ENCODE results near the gene MYLK4. TPM values are rescaled to one million over a fixed set of nuclear protein-coding genes. Genes with fewer than 3 reads are reported as not detected.

The MYLK4 gene
- total RNA-seq, 1 experiment from 2014 or later = 1.6 TPM

DNA sequence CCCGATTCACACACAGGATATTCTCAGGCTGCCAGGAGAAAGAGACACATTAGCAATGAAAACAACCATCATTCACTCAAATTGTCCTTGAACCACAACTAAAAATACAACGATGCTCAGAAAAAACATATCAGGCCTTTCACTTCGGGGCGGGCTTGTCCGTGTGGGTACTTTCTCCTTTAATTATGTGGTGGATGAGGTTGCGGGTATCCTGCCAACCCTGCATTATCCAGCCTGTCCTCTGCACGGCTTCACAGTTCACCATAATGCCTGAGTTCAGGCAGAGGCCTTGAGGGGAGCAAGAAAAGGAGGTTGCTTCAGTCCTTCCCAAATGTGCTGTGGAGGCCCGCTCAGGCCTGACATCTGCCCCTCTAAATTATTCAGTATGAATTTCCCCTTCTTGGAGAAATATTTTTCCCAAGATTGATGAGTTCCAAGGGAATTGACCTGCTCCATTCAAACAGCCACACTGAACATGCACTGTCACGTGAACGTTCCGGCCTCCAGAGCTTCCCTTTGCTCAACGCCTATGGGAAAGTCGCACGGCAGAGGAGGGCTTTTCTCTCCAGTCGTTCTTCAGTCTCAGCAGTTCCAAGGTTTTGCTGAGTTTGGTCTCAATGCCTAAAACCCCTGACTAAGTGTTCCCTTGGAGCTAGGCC is 70.3 kb downstream of the MYLK4 start:
- Histone ChIP-seq H3K27me3 (ENCODE audit: insufficient read depth, low read depth) (no peaks in the 10 kb centered on the region), H3F3A (ENCODE audit: insufficient read depth, low read depth) (no peaks in the 10 kb centered on the region), H3K9me3 (ENCODE audit: insufficient read depth, low read depth) (no peaks in the 10 kb centered on the region), H2AFZ (no peak overlapping the region), H3K4me1 (replicated peaks; ENCODE audit: insufficient read depth) (no peaks in the 10 kb centered on the region; the same call in 1 of the 2 replicates), H3K4me3 (no peak overlapping the region), H3K27ac (no peak overlapping the region), H4K20me1 (ENCODE audit: insufficient read depth) (no peaks in the 10 kb centered on the region), H3K9me2 (ENCODE audit: insufficient read depth) (no peaks in the 10 kb centered on the region), H3K36me3 (ENCODE audit: low read depth) (no peaks in the 10 kb centered on the region), H3K4me2 (no peak overlapping the region), H3K79me2 (ENCODE audit: low read depth) (no peaks in the 10 kb centered on the region)
- BruUV-seq (replicated peaks) = no TSS peak
- POLR2A ChIA-PET (ENCODE audit: unreplicated experiment) = no interaction called here
- no peak for DNase-seq
- TF ChIP-seq, protein P1, sequence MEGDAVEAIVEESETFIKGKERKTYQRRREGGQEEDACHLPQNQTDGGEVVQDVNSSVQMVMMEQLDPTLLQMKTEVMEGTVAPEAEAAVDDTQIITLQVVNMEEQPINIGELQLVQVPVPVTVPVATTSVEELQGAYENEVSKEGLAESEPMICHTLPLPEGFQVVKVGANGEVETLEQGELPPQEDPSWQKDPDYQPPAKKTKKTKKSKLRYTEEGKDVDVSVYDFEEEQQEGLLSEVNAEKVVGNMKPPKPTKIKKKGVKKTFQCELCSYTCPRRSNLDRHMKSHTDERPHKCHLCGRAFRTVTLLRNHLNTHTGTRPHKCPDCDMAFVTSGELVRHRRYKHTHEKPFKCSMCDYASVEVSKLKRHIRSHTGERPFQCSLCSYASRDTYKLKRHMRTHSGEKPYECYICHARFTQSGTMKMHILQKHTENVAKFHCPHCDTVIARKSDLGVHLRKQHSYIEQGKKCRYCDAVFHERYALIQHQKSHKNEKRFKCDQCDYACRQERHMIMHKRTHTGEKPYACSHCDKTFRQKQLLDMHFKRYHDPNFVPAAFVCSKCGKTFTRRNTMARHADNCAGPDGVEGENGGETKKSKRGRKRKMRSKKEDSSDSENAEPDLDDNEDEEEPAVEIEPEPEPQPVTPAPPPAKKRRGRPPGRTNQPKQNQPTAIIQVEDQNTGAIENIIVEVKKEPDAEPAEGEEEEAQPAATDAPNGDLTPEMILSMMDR (conservative IDR thresholded peaks at IDR 0.05) = no peak
- TF ChIP-seq EZH2 (IDR thresholded peaks at IDR 0.05; ENCODE audit: low read depth) = no peak
- CTCF ChIA-PET = no interaction called here
- intact Hi-C loops (cut with micrococcal nuclease; ENCODE audit: unreplicated experiment) = no loop called here

DNA sequence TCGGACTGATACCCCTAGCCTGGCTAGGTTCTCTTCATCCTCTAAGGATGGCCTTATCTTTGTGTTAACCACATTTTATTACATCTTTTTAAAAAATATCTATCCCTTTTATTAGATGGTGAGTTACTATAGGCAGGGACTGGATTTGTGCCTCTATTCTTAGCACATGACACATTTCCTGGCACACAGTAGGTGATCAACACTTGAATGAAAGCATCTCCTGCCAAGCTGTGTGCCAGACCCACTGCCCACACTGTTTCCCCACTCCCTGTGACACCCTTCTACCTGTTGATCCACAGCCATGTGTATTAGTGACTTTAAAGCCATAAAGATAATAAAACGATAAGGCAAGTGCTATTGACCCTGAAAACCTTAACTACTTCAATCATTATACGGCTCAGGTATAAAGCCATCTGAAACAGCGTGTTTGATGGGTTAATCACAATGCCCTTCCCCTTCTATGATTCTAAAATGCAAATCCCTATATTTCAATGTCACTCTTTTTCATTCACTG is 73.6 kb downstream of the MYLK4 start:
- H3K27ac ChIP-seq = no peak overlapping the region
- H3K9me2 ChIP-seq (ENCODE audit: insufficient read depth) = no peaks in the 10 kb centered on the region
- ChIA-PET CTCF (no interaction called here), POLR2A (ENCODE audit: unreplicated experiment) (no interaction called here)
- BruUV-seq (replicated peaks) = no TSS peak
- H2AFZ ChIP-seq = no peak overlapping the region
- H3K36me3 ChIP-seq (ENCODE audit: low read depth) = no peaks in the 10 kb centered on the region
- no peak for DNase-seq
- no peaks in the 10 kb centered on the region for H4K20me1 ChIP-seq (ENCODE audit: insufficient read depth)
- H3K27me3 ChIP-seq (ENCODE audit: insufficient read depth, low read depth) = no peaks in the 10 kb centered on the region
- no peak overlapping the region for H3K4me3 ChIP-seq
- H3F3A ChIP-seq (ENCODE audit: insufficient read depth, low read depth) = no peaks in the 10 kb centered on the region
- intact Hi-C loops (cut with micrococcal nuclease; ENCODE audit: unreplicated experiment) = no loop called here
- no peak overlapping the region for H3K4me2 ChIP-seq
- TF ChIP-seq, protein P1 (conservative IDR thresholded peaks at IDR 0.05) = no peak
- no peak for TF ChIP-seq EZH2 (IDR thresholded peaks at IDR 0.05; ENCODE audit: low read depth)
- H3K9me3 ChIP-seq (ENCODE audit: insufficient read depth, low read depth) = no peaks in the 10 kb centered on the region
- no peaks in the 10 kb centered on the region for H3K79me2 ChIP-seq (ENCODE audit: low read depth)
- H3K4me1 ChIP-seq (replicated peaks; ENCODE audit: insufficient read depth) = no peaks in the 10 kb centered on the region

DNA sequence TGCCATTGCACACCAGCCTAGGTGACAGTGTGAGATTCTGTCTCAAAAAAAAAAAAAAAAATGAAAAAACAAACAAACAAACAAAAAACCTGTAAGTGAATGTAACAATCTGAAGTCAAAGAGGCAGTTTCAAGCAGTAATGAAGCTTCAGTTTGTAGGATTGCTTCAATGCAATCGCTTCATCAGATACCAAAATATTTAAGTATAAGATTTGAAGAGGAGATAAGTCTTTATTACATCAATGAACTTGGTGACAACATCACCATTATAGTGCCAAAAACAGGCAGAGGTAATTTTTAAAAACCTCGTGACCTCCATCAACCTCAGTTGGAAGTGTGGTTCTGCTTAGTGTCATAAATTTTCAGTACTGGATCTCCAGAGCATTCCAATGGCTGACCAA is 74.7 kb downstream of the MYLK4 start:
- no peaks in the 10 kb centered on the region for H3K9me2 ChIP-seq (ENCODE audit: insufficient read depth)
- H3K4me1 ChIP-seq (replicated peaks; ENCODE audit: insufficient read depth) = no peaks in the 10 kb centered on the region
- H3F3A ChIP-seq (ENCODE audit: insufficient read depth, low read depth) = no peaks in the 10 kb centered on the region
- no peaks in the 10 kb centered on the region for H3K79me2 ChIP-seq (ENCODE audit: low read depth)
- CTCF ChIA-PET = no interaction called here
- H3K4me2 ChIP-seq = no peak overlapping the region
- H3K9me3 ChIP-seq (ENCODE audit: insufficient read depth, low read depth) = no peaks in the 10 kb centered on the region
- no peak for TF ChIP-seq EZH2 (IDR thresholded peaks at IDR 0.05; ENCODE audit: low read depth)
- TF ChIP-seq, protein P1 (conservative IDR thresholded peaks at IDR 0.05) = no peak
- H3K27ac ChIP-seq = no peak overlapping the region
- H3K4me3 ChIP-seq = no peak overlapping the region
- H4K20me1 ChIP-seq (ENCODE audit: insufficient read depth) = no peaks in the 10 kb centered on the region
- intact Hi-C loops (cut with micrococcal nuclease; ENCODE audit: unreplicated experiment) = no loop called here
- H3K27me3 ChIP-seq (ENCODE audit: insufficient read depth, low read depth) = no peaks in the 10 kb centered on the region
- no TSS peak for BruUV-seq (replicated peaks)
- H3K36me3 ChIP-seq (ENCODE audit: low read depth) = no peaks in the 10 kb centered on the region
- POLR2A ChIA-PET (ENCODE audit: unreplicated experiment) = no interaction called here
- no peak overlapping the region for H2AFZ ChIP-seq
- no peak for DNase-seq
